Activated CD4-positive, alpha-beta T cell treated with anti-CD3 and anti-CD28 coated beads, Interleukin-2, Interleukin-4, amounts not matched to agents 100 ng/mL and 50 ng/mL, durations not matched to agents 16 hours and 8 hours (primary cell): ENCODE data around the gene SLC9C1.

Experiments used
- DNase-seq: peaks from one replicate; pipeline ENCODE4 v3.0.0-alpha.2; 2020; ENCODE audit warnings: low spot score

The SLC9C1 gene

DNA sequence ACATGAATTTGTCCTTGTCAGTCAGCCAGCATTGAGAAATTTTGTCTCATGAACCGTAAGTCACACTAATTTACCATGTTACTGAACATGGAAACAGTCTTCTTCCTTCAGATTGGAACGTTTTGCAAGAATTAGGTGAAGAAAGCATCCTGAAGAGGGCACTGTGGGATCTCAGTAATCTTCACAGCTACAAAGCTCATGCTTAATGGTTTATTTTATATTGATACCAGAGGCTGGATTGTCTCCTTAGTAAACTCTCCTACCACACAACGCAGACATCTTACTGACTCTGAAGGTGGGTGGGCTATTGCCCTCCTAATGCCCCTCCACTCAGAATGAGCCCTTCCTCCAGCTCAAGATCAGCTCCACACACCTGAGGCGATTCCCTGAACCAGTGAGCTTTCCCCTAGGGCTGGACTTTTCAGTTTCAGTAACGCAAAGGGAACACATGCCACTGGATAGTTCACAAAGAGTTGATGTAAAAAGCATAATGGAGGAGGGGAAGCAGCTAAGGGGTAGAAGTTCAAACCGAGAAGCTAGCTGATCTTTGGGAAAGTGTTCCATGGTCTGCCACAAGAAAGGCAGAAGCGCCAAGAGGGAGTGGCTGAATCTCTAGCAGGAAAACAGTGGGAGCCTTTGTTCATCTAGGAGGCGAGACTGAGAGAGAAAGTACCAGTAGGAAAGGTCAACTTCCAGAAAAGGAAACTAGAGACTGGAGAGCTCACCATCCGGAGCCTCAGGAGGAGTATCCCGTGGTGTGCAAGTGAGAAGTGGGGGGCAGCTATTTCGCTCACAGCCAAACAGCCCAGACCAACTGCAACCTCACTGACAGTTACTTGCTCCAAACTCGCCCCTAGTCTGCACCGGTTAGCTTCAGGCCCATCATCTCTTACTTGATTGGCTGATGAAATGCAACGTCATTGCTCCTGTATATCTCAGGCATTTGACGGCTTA, at the start of gene SLC9C1:
TSS of gene SLC9C1 (minus strand) at position 849 of the 954 bp plus-strand sequence. CDS start 7,425 bp downstream, outside the sequence.
- peak; percentile 64 for DNase-seq

GRCh38 chr3:112341386-112341785, 47.4 kb upstream of the SLC9C1 start:
- DNase-seq: no peak

DNA sequence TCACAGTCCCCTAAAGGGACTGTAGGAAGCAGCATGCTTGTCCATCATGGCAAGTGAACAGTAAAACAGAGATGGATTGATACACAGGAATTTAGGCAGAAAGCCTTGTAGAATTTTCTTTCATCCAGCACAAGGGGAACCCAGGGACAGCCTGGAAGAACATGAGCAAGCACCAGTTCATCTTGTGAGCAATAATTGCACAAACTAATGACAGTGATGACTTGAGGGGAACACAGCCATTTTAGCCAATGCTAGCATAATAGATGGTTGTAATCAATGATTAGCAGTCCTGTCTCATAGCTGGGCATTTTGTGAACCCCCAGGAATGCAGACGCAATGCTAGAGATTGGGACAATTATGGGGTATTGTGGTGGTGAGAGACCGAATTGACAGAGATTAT, 45.6 kb upstream of the SLC9C1 start:
- no peak for DNase-seq

DNA sequence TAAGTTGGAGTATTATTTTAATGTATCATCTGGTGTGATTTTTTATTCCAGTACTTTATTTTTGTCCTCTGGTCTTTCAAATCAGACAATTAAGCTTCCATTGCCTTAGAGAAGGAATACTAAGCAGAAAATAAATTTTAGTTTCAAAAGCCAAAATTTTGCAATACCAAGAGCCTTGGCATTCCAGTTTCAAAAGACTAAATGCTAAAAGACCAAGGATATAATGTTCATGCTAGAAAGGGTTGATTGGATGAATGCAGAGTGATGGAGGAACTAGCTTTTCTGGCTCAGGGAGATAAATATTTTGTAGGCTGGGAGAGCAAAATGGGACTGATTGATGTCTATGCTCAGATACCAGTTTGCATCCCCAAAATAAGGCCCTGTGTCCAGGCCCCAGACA, 45.1 kb upstream of the SLC9C1 start:
- DNase-seq: no peak

DNA sequence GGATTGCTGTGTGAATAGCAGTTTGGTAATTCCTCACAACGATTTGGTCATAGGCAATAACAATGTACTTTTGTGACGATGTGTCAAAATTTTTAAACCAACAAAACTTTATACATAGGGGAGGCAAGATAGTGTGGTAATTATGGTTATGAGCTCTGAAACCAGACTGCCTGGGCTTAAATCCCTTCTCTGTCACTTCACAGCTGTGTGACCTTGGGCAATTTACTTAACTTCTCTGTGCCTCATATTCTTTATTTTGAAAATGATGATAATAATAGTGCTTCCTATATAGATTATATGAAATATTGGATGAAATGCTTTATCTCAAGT, 44.7 kb upstream of the SLC9C1 start:
- no peak for DNase-seq

GRCh38 chr3:112338021-112338726, 44.2 kb upstream of the SLC9C1 start:
- DNase-seq: peak; percentile 31

- no peak for DNase-seq
Observed at GRCh38 chr3:112335434-112335781, 41.4 kb upstream of the SLC9C1 start.

DNA sequence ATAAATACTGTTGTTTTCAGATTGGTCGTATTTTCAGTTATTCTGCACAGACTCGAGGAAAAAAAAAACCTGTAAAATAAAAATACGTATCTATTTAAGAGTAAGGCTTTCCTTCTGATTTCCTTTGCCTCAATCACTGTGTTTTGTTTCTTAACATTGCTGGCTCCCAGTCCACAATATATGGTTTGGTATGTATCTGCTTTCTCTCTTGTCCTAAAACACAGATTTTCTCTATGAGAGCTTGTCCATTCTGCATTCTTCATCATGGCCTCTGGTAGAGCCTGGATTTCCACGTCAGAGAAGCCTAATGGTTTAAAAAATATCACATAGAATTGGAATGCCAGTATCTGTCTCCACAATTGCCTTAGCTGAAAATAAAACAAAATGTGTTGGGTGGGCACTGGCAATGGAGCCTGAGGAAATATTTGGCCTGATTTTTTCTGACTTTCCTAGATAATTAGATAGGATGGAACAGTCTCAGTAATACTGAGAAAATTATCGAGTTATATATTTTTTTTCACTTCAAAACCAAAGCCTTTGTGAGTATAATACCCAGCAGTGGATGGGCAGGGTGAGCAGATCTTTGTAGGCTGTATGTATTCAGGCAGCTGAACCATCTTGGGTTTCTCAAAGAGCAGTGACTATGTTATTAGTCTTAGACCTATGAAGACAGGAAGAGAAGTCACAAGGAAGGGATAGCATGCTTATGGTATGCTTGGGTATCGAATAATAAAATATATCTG, 40.8 kb upstream of the SLC9C1 start:
- no peak for DNase-seq

DNA sequence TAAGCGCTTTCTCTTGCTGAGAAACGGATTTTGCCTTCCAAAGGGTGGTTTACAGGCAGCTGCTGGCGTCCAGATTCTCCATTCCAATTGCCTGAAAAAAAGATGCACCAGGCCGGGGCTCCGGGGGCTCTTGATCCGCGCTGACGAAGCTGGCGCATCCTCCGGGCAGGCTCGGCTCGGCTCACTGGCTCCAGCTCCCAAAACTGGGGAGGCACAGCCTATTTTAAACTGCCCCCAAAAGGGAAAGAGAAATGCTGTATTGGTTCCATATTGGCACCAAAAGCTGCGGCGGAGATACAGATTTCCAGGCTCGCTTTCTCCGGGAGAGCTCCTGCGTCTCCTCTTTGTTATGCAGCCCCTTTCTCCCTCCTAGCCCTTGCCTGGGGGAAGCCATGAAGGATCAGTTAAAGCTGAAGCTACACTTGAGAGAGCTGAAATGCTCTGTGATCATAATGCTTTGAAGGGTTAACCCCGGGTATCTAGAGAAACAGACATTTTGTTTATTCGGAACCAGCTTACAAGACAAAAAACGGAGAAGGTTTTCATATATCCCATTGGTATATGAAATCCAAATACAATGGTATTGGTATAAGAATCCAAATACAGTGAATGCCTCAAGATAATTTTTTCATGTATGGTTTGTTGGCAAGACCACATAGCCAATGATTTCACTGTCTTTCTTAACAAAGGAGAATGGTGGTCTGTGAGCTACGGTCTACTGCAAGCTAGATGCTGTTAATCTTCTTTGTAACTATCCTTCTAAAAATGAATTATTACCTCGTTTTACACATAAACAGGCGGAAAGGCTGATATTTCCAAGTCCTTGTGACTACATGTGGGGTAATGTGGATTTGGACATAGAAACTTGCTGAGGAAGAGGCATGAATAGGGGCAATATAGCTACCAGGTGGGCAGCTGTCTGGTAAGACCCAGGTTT, 39.6 kb upstream of the SLC9C1 start:
- no peak for DNase-seq

- DNase-seq: peak; percentile 50
Observed at GRCh38 chr3:112333002-112333380, 39.0 kb upstream of the SLC9C1 start, which contains the start of gene CD200. Gene CD200 (plus strand): TSS chr3:112333156. CDS start chr3:112333213, 57 bp downstream.

DNA sequence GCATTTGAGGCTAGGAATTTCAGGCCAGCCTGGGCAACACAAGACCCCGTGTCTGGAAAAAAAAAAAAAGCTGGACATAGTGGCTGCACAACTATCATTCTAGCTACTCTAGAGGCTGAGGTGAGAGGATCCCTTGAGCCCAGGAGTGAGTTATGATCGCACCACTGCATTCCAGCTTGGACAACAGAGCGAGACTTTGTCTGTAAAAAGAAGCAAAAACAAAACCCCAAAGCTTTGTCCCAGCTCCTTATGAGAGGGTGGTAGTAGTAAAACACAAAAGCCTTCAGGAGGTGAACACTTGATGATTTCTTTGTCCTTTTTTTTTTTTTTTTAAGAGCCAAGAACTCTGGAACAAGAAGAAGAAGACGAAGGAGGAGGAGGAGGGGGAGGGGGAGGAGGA, 37.8 kb upstream of the SLC9C1 start:
- DNase-seq: no peak

- DNase-seq: peak; percentile 70
Observed at GRCh38 chr3:112327371-112327951, 33.4 kb upstream of the SLC9C1 start.

GRCh38 chr3:112321867-112322652, 28.0 kb upstream of the SLC9C1 start:
- DNase-seq: no peak

DNA sequence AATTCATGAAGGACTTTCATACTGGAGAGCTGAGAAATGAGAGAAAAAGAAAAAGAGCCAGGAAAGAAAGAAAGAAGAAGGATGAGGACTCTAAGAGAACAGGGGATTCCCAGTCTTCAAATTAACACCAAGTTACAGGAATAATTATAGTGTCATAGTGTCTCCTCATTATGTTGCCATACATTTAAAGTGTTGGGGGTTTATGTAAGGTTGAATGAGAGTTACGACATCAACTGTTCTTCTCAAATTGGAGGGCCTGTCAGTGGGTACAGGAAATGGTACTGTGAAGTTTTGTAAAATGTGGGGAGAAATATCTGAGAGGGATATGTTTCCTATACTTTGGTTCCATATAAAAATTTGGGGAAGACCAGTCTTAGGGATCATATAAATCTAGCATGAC, 26.7 kb upstream of the SLC9C1 start:
- DNase-seq: no peak

DNA sequence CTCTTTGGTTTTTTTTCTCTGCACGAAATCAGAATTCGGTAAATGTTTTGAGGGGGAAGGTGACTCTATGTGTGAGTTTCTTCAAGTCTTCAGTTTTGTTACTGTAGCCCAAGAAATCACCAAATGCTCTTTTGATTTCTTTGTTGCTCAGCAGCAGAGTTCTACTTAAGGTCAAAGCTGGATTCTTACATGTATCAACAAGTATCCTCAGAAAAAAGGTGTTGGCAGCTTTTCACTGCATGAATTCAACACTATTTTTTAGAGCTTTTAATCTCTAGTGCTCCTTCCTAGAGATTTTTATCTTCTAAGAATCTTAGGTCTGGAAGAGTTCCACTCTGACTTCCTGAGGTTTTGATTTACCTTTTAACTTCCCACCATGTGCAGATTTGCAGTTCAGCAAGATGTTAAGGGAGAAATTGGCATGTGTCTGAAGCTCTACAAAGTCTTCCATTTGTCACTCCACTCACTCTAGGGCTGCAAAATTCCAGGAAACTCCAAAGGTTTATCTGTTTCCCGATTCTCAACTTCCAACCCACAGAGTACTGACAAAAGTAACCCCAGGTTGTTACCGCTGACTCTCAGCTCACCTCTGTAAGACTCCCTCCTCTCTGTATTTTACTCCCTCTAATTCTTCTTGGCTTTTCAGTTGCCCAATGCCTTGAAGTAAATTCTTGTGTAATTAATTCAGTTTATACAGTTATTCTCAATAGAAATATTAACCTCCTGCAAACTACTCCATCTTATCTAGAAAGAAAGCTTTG, 25.7 kb upstream of the SLC9C1 start:
- no peak for DNase-seq

- no peak for DNase-seq
Observed at GRCh38 chr3:112315791-112316190, 21.8 kb upstream of the SLC9C1 start.

- DNase-seq: no peak
Observed at GRCh38 chr3:112314649-112315048, 20.6 kb upstream of the SLC9C1 start.

DNA sequence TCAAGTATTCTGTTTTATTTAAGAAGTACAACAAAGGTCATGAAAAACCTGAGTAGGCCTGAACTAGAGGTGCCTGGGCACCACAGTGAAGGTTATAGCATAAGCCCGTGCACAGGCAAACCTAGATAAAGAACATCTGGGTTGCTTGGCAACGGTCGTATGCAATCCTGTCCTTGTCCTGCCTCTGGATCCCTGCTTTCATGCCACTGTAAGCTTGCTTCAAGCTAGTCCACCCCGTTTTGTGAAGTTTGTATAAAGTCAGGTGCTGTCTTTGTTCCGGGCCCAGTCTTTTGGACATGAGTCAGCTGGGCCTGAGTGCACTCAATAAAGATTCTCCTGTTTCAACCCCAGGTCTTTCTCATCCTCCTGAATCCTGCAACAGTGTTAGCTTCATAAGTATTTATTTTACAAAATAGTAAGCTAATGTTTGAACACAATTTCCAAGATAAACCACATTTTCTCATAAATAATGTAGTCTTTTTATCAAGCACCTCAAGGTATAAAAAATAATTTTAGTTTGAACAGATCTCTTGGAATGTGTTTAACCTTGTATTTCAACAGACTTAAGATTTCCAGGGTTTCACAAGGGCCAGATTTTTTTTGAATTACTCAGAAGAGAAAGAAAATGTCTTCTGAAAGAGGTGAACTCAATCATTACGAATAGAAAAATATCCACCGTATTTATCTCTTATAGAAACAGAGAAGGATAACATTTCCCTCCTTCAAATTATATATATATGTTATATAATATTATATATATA, 14.3 kb upstream of the SLC9C1 start:
- no peak for DNase-seq

DNA sequence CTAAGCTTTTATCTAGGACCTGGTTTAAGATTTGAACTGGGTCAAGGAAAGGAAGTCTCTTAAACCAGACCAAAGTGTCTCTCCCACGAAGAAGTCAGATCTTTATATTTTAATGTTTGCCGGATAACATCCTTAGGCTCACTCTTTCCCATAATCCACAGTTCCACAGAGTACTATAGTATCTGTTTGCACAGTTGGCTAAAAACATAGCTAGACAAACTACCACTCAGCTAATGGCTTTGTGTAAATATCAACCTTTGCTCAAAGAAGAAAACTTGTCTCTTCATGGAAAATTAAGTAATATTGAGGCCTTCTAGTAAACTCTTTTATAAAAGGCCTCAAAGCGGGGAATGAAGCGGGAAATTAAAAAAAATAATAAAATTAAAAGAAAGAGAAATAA, 13.5 kb upstream of the SLC9C1 start:
- DNase-seq: no peak
